ENCODE data around the gene TXNDC11.

TXNDC11 gene

GRCh38 chr16:11687601-11688519 is 54.8 kb downstream of the TXNDC11 start:
- no peak for DNase-seq

GRCh38 chr16:11686713-11687380 is 55.8 kb downstream of the TXNDC11 start:
- DNase-seq = no peak

- no peak for DNase-seq
These were observed 56.6 kb downstream of the TXNDC11 start for GRCh38 chr16:11685844-11686618.

- no peak for DNase-seq
These were observed 58.2 kb downstream of the TXNDC11 start for GRCh38 chr16:11684231-11685025.

- no peak for DNase-seq
These were observed 59.5 kb downstream of the TXNDC11 start for GRCh38 chr16:11683145-11683544.

- DNase-seq = no peak
These were observed 60.0 kb downstream of the TXNDC11 start for GRCh38 chr16:11682655-11683096.

- no peak for DNase-seq
These were observed 60.5 kb downstream of the TXNDC11 start for GRCh38 chr16:11681976-11682654.

- DNase-seq = no peak
These were observed 61.1 kb downstream of the TXNDC11 start for GRCh38 chr16:11681556-11681955.

- no peak for DNase-seq
These were observed 62.4 kb downstream of the TXNDC11 start for GRCh38 chr16:11679941-11680911.

GRCh38 chr16:11679250-11679649 is 63.4 kb downstream of the TXNDC11 start:
- no peak for DNase-seq

- no peak for DNase-seq
These were observed 64.4 kb downstream of the TXNDC11 start for GRCh38 chr16:11677959-11678881.

GRCh38 chr16:11677451-11677951 is 65.2 kb downstream of the TXNDC11 start:
- no peak for DNase-seq

GRCh38 chr16:11676799-11677198 is 65.9 kb downstream of the TXNDC11 start:
- DNase-seq = no peak

GRCh38 chr16:11675561-11676511 is 66.8 kb downstream of the TXNDC11 start:
- no peak for DNase-seq

GRCh38 chr16:11674818-11675560 is 67.7 kb downstream of the TXNDC11 start:
- no peak for DNase-seq

- DNase-seq = no peak
These were observed 68.4 kb downstream of the TXNDC11 start for GRCh38 chr16:11674001-11674817.
